ENCODE data around the gene DSE.

DSE gene

DNA sequence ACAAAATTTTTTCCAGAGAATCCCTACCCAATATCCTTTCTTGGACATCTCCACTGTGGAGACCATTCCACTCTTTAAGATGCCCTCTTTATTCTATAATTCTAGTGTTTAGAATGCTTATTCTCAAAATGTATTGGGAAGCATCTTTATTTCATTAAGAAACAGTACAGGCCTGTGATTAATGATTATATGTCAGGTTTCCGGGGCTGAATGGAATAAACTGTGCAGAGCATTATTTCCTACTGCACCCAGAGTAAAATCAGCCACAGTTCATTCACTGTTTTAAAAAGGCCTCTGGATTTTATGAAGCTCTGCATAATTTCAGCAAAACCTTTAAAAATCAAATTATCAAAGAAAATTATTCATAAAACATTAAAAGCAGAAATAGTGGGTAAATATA is 42.6 kb downstream of the DSE start:
- DNase-seq (ENCODE audit: low read depth): no peak

- no peak for DNase-seq (ENCODE audit: low read depth)
These were observed 46.9 kb downstream of the DSE start for GRCh38 chr6:116417661-116418060.

DNA sequence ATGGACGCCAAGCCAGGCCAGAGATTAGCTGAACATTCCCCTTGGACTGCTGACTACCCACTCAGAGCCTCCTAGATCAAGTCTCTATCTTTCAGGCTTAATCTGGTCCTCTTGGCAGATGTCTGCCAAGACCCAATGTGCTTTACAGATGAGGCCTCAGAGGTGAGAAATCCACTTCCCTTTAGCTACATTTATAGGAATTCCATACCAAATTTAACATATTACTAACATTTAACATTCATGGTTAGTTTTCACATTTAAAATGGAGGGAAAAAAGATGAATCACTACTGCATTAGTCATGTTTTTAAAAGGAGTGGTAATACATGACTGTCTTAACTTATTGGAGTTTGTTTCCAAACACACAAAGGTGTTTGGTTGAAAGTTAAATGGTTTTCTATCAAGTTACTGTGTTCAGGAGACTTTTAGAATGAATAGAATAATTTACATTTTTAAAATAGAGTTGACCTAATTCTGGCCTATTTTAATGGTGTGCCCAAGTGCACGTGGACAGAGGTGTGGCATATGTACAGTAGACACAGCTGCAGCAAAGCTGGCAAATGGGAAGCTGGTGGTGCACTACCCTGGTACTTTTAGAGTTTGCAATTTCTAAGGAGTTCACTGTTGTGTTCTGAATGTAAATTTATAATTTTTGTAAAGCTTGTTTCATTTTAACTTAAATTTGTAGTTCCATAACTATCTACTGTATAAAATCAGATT is 48.5 kb downstream of the DSE start:
- DNase-seq (ENCODE audit: low read depth): no peak

GRCh38 chr6:116420341-116420740 is 49.6 kb downstream of the DSE start:
- DNase-seq (ENCODE audit: low read depth): no peak

DNA sequence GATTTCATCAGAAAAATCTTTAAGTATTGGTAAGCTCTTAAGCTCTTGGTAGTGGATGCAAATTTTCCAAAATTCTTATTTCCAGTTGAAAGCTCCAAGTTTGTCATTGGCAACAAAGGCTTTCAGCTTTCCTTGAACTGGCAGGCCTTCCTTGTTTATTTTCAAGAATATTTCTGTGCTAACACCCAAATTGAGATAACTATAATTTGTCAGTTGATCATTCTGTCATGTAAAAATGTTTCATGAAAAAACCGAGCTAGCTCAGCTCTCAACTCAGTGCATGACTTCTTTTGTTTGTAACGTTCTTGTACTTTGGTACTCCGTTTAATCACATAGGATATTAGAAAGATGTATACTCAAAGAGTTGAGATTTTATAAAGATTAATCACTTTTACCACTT is 51.5 kb downstream of the DSE start:
- DNase-seq (ENCODE audit: low read depth): no peak

DNA sequence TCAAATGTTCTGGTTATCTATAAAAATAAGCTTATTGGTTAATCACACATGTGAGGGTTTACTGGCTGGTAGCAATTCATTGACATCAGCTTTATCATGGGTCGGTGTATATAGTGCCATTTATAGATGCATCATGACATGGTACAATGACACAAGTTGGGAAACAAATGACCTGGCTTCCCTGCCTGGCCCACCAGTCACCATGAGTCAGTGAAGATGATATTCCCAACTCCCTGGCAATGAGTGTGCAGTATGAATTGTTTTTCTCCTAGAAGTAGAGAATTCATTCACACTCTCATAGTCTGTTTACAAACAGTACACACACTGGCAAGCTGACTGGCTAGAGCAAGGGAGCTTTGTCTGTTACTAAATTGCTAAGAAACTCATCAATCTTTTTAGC is 53.3 kb downstream of the DSE start:
- DNase-seq (ENCODE audit: low read depth): no peak

- no peak for DNase-seq (ENCODE audit: low read depth)
These were observed 55.8 kb downstream of the DSE start for GRCh38 chr6:116426551-116426950.

DNA sequence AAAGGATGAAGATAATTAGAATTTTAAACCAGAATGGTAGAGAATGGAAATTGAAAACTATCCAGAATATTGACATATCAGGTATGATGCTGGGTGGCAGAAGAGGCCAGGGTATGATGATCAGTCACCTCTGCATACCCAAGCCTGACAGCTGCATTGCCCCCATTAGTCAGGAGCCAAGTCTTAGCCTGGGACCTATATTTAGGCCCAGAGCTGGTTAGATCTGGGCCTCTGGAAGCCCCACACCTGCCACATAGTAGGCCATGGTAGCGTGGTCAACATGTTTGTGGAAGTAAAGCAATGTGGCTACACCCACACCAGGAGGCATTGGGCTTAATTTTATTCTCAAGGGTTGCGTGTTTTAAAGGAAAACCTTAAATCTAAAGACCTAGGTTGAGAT is 58.4 kb downstream of the DSE start:
- no peak for DNase-seq (ENCODE audit: low read depth)

GRCh38 chr6:116430860-116431259 is 60.1 kb downstream of the DSE start:
- DNase-seq (ENCODE audit: low read depth): no peak

DNA sequence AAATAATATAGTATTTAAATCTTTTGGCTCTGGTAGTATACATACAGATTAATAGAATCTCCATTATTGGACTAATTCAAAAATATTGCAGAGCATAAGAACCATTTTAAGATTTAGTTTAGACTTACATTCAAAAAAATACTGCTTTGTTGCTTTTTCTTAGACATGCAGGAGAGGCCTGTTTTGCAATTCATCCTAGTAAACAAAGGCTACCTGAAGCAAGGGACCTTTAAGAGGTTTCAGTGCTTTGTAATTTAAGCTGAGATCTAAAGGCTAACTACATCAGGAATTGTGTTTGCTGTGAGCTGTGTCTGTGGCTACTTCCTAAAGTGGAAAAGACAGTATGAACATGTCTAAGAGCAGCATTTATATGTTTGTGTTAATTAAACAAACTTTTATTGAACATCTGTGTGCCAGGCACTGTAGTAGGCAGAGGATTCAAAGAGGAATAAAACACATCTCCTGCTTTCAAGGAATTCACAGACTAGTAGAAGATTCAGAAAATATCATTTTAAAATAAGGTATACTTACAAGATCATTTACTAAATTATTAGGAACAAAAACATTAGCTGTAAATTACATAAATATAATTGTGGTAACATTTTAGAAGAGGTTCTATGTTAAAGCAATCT is 61.3 kb downstream of the DSE start:
- no peak for DNase-seq (ENCODE audit: low read depth)

DNA sequence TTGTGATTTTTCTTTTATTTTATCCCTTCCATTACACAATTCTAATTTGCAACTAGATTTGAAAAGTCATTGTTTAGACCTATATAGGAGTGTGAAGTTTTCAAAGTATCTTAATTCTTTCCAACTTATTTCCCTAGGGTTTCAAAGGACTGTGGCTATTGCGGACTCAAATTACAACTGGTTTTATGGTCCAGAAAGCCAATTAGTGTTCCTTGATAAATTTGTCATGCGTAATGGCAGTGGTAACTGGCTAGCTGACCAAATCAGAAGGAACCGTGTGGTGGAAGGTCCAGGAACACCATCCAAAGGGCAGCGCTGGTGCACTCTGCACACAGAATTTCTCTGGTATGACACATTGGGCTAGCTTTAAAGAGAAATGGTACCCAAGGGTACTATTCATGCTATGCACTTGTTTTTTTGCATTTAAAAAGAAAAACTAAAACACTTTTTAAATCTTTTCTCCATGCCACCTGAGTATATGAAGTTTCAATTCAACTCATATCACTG is 62.5 kb downstream of the DSE start:
- DNase-seq (ENCODE audit: low read depth): no peak

DNA sequence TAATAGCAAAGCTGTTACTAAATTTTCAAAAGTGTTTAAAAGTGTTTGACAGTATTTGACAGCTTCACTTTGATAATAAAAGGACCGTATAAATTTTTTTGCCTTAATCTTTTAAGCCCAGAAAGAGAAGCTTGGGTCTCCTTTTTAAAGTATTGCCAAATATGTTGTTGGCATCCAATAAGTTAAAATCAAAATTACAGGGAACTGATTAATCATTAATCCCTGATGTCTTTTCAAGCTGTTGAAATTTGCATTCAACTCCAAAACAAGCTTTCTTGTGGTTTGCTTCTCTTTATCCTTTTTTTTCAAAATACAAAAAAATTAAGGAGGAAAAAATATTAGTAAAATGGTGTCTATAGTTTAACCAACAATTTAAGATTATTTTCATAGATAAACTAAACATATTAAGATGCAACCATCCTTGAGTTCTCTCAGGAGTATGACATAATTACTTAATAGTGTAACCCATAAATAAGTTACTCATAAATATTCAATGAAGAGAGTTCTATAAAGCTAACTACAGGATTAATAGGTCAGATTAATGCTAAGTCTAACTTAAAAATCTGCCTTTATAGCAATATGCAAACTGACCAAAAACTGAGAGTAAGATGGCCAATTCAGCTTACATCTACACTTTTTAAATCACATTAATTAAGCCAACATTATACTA is 63.4 kb downstream of the DSE start:
- no peak for DNase-seq (ENCODE audit: low read depth)

DNA sequence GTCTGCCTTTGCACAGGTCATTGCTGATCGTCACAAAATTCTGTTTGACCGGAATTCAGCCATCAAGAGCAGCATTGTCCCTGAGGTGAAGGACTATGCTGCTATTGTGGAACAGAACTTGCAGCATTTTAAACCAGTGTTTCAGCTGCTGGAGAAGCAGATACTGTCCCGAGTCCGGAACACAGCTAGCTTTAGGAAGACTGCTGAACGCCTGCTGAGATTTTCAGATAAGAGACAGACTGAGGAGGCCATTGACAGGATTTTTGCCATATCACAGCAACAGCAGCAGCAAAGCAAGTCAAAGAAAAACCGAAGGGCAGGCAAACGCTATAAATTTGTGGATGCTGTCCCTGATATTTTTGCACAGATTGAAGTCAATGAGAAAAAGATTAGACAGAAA is 65.8 kb downstream of the DSE start:
- DNase-seq (ENCODE audit: low read depth): no peak

DNA sequence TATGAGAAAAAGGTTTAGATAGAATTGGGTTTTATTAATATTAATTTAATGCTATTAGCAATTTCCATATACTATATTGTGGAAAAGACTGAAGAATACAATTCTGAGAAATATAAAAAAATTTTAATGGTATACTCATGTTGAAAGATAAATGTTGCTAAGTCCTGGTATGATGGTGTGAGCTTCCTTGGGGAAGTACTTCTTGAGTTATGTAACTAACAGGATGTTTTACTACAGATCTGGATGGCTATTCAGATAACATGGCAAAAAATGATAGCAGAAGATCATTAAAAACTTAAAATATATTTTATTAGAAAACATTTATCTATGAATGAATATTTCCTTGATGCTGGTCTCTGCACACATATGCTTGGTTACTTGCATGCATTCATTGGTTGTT is 66.9 kb downstream of the DSE start:
- DNase-seq (ENCODE audit: low read depth): no peak

DNA sequence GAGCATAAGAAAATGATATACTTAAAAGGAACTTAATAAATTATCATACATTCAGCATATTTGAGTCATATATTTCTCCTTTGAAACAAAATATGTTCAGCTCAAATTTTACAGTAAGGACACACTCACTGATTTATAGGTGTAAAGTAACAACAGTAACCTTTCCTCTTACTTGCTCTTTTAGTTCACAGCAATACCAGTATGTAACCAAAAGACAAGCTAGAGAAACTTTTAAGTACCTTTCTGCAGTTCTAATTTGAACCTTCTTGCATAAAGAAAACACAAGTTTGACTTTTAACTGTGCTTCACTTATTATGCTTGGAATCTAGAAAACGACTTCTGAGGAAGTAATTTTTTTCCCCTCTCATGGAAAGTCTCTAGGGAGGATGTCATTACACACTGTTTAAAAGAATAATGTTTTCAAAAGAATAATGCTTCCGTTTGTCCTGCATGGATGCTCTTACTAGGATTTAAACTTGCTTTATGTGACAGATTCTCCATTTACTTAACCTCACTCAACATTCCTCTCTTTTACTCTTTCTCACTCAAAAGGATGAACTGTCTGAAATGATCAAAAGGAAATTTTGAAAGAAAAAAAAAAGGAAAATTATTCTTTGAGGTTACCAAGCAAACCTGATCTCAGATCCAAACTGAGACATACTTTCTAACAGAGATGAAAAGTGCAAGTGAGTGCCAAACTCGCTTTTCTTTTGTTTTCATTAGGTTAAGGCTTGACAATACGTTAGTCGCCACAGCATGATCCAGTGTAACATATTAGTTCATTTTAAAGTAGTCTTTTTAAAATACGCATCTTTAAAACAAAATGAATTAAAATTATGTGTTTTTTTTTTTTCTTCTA is 68.1 kb downstream of the DSE start:
- no peak for DNase-seq (ENCODE audit: low read depth)

DNA sequence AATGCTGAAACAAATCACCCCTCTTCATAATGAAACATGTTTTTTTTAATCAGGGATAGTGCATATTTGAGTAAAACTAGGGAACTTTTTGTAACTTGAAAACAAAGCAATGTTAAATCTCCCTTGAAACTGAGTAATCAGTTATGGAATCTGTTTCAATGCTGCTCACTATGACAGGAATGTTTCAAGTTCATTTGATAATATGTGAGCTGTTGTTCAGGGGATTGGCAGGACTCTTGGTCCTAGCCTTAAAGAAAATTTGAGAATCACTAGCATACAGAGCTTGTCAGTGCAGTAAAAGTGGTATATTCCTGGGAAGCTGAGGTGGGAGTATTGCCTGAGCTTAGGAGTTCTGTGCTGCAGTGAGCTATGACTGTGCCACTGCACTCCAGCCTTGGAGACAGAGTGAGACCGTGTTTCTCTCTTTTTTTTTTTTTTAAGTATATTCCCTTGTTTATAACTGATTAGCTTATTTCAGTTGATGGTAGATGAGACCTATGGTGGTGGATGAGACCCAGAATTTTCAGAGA is 68.8 kb downstream of the DSE start:
- DNase-seq (ENCODE audit: low read depth): no peak

DNA sequence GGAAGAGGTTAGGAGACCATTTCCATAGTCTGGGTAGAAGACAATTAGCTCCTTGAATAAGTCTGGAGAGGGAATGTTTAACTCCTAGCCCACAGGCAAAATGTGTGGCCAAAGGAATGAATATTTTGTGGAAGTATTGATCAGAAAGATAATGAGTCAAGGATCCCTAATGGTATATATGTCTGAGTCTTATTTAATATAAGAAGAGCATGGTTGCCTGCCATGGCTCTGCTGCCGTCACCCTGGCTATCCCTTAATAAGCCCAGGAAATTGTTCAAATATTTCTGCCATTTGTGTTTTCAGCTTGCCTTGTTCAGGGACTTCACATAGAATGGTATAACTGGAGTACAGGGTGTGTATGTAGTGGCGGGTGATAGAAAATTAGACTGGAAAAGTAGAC is 72.4 kb downstream of the DSE start:
- DNase-seq (ENCODE audit: low read depth): no peak

DNA sequence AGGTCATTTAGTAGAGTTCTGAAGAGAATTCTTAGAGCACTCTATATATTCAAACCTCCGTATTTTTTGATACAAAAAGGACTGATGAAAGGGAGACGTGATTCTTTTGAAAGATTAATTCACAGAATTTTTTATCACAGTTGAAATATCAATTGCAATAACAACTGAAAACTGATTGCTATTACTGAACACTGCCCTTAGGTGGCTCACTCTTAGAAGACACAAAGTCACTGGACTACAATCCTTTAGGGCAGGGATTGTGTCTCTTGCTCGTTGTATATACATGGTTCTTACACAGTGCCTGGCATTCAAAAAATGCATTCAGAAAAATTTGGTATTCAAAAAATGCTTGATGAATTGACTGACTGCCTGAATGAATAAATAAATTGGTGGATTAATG is 73.3 kb downstream of the DSE start:
- no peak for DNase-seq (ENCODE audit: low read depth)

DNA sequence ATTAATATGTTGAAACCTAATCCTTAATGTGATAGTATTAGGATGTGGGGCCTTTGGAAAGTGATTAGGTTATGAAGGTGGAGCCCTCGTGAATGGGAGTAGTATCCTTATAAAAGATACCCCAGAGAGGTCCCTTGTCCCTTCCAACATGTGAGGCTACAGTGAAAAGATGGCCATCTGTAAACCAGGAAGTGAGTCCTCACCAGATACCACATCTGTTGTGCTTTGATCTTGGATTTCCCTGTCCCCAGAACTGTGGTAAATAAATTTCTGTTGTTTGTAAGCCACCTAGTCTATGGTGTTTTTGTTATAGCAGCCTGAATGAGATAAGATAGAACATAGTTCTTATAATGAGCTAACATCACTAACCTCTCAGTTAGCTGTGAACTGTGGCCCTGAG is 73.8 kb downstream of the DSE start:
- DNase-seq (ENCODE audit: low read depth): peak; percentile 65

GRCh38 chr6:116445102-116445501 is 74.4 kb downstream of the DSE start:
- no peak for DNase-seq (ENCODE audit: low read depth)

GRCh38 chr6:116446399-116446798 is 75.7 kb downstream of the DSE start:
- DNase-seq (ENCODE audit: low read depth): no peak

DNA sequence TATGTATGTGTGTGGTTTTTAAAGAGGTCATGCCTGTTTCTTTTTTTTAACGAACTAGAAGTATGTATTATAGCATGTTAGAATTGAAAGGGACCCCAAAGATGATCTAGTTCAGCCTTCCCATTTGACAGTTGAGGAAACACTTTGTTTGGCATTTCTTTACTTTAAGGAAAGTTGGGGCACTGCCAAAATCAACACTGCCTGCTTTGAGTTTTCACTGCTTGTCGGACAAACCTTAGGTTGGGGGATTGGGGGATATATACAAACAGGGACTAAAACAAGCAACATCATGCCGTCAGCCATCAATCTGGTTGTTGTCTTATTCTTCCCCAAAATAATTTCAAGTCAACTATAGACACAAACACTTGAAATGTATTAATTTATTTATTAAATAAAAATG is 76.3 kb downstream of the DSE start:
- no peak for DNase-seq (ENCODE audit: low read depth)
